ENCODE results near the gene LUC7L3. TPM values are rescaled to one million over a fixed set of nuclear protein-coding genes. Genes with fewer than 3 reads are reported as not detected.

LUC7L3 gene
- total RNA-seq, 1 experiment from 2014 or later, result 184 TPM

GRCh38 chr17:50774225-50774803 is 54.9 kb downstream of the LUC7L3 start:
- CTCF ChIA-PET, result interaction anchor here (2.1 kb wide), 1 partner anchor 9 kb away, joined by 10 read pairs; no protein-coding TSS in a partner anchor
- RAD21 ChIA-PET (ENCODE audit: low non-redundant PET in 1 of 2, low total read pairs in 2 of 2, uncharacterized antibody in 2 of 2, unreplicated experiment in 2 of 2), result interaction anchor here in 1 of 2 experiments (1.2 kb wide), 1 partner anchor 9 kb away, joined by 3 read pairs; no protein-coding TSS in a partner anchor
- 0 out of 6 replicates have a peak, but pooled peaks of 1 of the 3 experiments have one; percentile 19 for TF ChIP-seq CTCF (IDR thresholded peaks at IDR 0.05 in 2 of 3, conservative IDR thresholded peaks at IDR 0.05 in 1 of 3; ENCODE audit: borderline replicate concordance in 1 of 3, insufficient read depth in 1 of 3, low read depth in 2 of 3, low read length in 2 of 3)
- no peak for TF ChIP-seq SP1 (IDR thresholded peaks at IDR 0.05; ENCODE audit: low read depth)
- H3K4me2 ChIP-seq (ENCODE audit: low read length), result no peak overlapping the region
- no peaks in the 10 kb centered on the region for H3K4me1 ChIP-seq (ENCODE audit: control insufficient read depth in 1 of 2, insufficient read depth in 2 of 2, low read length in 2 of 2)
- no peak overlapping the region for H3K9ac ChIP-seq (ENCODE audit: low read length)
- no peaks in the 10 kb centered on the region for H3K9me3 ChIP-seq (ENCODE audit: control insufficient read depth in 1 of 2, insufficient read depth in 1 of 2, low read depth in 1 of 2, low read length in 2 of 2)
- BruUV-seq (replicated peaks), result no TSS peak
- POLR2A ChIA-PET, result no interaction called here
- no peaks in the 10 kb centered on the region for H3K27me3 ChIP-seq (ENCODE audit: insufficient read depth, low read length)
- no peak overlapping the region for H2AFZ ChIP-seq (ENCODE audit: low read depth, low read length, poor library complexity, severe bottlenecking)
- DNase-seq (ENCODE audit: low read depth, low spot score) (no peak), ATAC-seq (0 out of 2 replicates have a peak, but pooled peaks have one; percentile 52)
- intact Hi-C loops (cut with micrococcal nuclease), result no loop called here
- no peaks in the 10 kb centered on the region for H3K79me2 ChIP-seq (ENCODE audit: insufficient read depth, low read length)
- H3K36me3 ChIP-seq (ENCODE audit: control insufficient read depth in 1 of 2, insufficient read depth in 2 of 2, low read length in 2 of 2), result no peaks in the 10 kb centered on the region
- H3K4me3 ChIP-seq (replicated peaks in 1 of 2; ENCODE audit: low read depth in 1 of 2, low read length in 2 of 2), result no peak overlapping the region
- H3K9me2 ChIP-seq (ENCODE audit: insufficient read depth), result no peaks in the 10 kb centered on the region
- no peak overlapping the region for H3K27ac ChIP-seq (ENCODE audit: low read depth, low read length)
- no peaks in the 10 kb centered on the region for H4K20me1 ChIP-seq (ENCODE audit: insufficient read depth)

- Histone ChIP-seq H3K9ac (ENCODE audit: low read length) (no peak overlapping the region), H3K4me1 (ENCODE audit: control insufficient read depth in 1 of 2, insufficient read depth in 2 of 2, low read length in 2 of 2) (no peaks in the 10 kb centered on the region), H3K9me2 (ENCODE audit: insufficient read depth) (no peaks in the 10 kb centered on the region), H3K27me3 (ENCODE audit: insufficient read depth, low read length) (no peaks in the 10 kb centered on the region), H3K79me2 (ENCODE audit: insufficient read depth, low read length) (no peaks in the 10 kb centered on the region), H2AFZ (ENCODE audit: low read depth, low read length, poor library complexity, severe bottlenecking) (no peak overlapping the region), H3K4me2 (ENCODE audit: low read length) (no peak overlapping the region), H3K9me3 (ENCODE audit: control insufficient read depth in 1 of 2, insufficient read depth in 1 of 2, low read depth in 1 of 2, low read length in 2 of 2) (no peaks in the 10 kb centered on the region), H3K27ac (ENCODE audit: low read depth, low read length) (no peak overlapping the region), H3K4me3 (replicated peaks in 1 of 2; ENCODE audit: low read depth in 1 of 2, low read length in 2 of 2) (no peak overlapping the region), H3K36me3 (ENCODE audit: control insufficient read depth in 1 of 2, insufficient read depth in 2 of 2, low read length in 2 of 2) (no peaks in the 10 kb centered on the region), H4K20me1 (ENCODE audit: insufficient read depth) (no peaks in the 10 kb centered on the region)
- intact Hi-C loops (cut with micrococcal nuclease), result no loop called here
- CTCF ChIA-PET, result no interaction called here
- POLR2A ChIA-PET, result no interaction called here
- DNase-seq (ENCODE audit: low read depth, low spot score), result no peak
- ATAC-seq, result no peak
- no TSS peak for BruUV-seq (replicated peaks)
- RAD21 ChIA-PET (ENCODE audit: low non-redundant PET in 1 of 2, low total read pairs in 2 of 2, uncharacterized antibody in 2 of 2, unreplicated experiment in 2 of 2), result no interaction called here
- TF ChIP-seq REST (IDR thresholded peaks at IDR 0.05; ENCODE audit: low read depth), result no peak
- no peak for TF ChIP-seq SIN3A (IDR thresholded peaks at IDR 0.05; ENCODE audit: low read depth)
- TF ChIP-seq CEBPB (IDR thresholded peaks at IDR 0.05; ENCODE audit: low read depth), result no peak
- TF ChIP-seq ATF3 (IDR thresholded peaks at IDR 0.05), result no peak
- TF ChIP-seq POLR2AphosphoS5 (IDR thresholded peaks at IDR 0.05; ENCODE audit: low read depth, low read length), result no peak
- TF ChIP-seq MAX (IDR thresholded peaks at IDR 0.05), result no peak
- no peak for TF ChIP-seq EZH2phosphoT487 (IDR thresholded peaks at IDR 0.05; ENCODE audit: borderline replicate concordance)
- no peak for TF ChIP-seq TCF7L2 (IDR thresholded peaks at IDR 0.05; ENCODE audit: borderline replicate concordance, extremely low read depth, insufficient read depth, insufficient read length)
- no peak for TF ChIP-seq EZH2 (IDR thresholded peaks at IDR 0.05)
- TF ChIP-seq EGR1 (IDR thresholded peaks at IDR 0.05; ENCODE audit: low read depth), result no peak
- no peak for TF ChIP-seq RAD21 (IDR thresholded peaks at IDR 0.05; ENCODE audit: low read depth)
- TF ChIP-seq SRF (IDR thresholded peaks at IDR 0.05; ENCODE audit: low read depth), result no peak
- TF ChIP-seq FOSL1 (IDR thresholded peaks at IDR 0.05; ENCODE audit: low read depth), result no peak
- no peak for TF ChIP-seq CBX3 (IDR thresholded peaks at IDR 0.05; ENCODE audit: low read depth)
Measured at GRCh38 chr17:50775926-50776325, 56.5 kb downstream of the LUC7L3 start.
